Activated naive CD8-positive, alpha-beta T cell (primary cell): ENCODE results near the gene CARD6.
"Not testable (repeated sequence)": the region's sequence is repeated elsewhere in the genome, so short reads cannot be mapped to it uniquely, and the experiment has no call there.

Experiments used
- H3K27ac Mint-ChIP-seq: one replicate; pipeline ENCODE4 v1.8.0; 2021; ENCODE audit warnings: mixed read lengths
- H3K27me3 Mint-ChIP-seq: one replicate; pipeline ENCODE4 v1.8.0; 2021; ENCODE audit warnings: mixed read lengths
- H3K36me3 Mint-ChIP-seq: one replicate; pipeline ENCODE4 v1.8.0; 2021; ENCODE audit warnings: mixed read lengths
- H3K4me1 Mint-ChIP-seq: one replicate; pipeline ENCODE4 v1.8.0; 2021; ENCODE audit warnings: low read depth, mixed read lengths
- H3K4me3 Mint-ChIP-seq: one replicate; pipeline ENCODE4 v1.8.0; 2021; ENCODE audit warnings: mild to moderate bottlenecking, mixed read lengths
- H3K9me3 Mint-ChIP-seq: one replicate; pipeline ENCODE4 v1.8.0; 2021; ENCODE audit warnings: low read depth, mixed read lengths

Gene CARD6

DNA sequence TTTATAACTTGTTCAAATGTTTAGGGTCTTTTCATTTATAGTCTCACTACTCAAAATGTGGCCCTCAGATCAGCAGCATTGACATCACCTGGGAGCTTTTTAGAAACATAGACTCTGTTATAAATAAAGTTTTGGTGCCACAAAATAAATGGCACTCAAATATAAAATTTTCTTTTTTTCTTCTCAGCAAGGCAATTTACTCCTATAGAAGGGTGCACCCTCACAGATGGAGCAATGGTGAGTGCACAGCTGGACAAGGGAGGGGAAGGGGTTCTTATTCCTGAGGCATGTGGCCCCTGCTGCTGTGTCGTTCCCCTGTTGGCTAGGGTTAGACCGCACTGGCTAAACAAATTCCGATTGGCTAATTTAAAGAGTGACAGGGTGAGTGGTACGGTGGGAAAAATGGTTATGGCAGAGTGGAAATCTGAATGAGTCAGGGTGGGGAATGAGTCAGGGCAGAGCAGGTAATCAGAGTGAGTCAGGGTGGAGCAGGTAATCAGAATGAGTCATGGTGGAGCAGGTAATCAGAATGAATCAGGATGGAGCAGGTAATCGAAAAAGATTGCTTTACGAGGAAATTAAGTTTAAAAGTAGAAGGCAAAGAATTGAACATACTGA is 36.3 kb downstream of the CARD6 start:
- H3K4me1 Mint-ChIP-seq = no peaks in the 10 kb centered on the region
- no peak overlapping the region for H3K27ac Mint-ChIP-seq
- peaks cover 8% of the 10 kb centered on the region for H3K9me3 Mint-ChIP-seq
- H3K27me3 Mint-ChIP-seq = peaks cover 4% of the 10 kb centered on the region
- no peaks in the 10 kb centered on the region for H3K36me3 Mint-ChIP-seq
- no peak overlapping the region for H3K4me3 Mint-ChIP-seq

DNA sequence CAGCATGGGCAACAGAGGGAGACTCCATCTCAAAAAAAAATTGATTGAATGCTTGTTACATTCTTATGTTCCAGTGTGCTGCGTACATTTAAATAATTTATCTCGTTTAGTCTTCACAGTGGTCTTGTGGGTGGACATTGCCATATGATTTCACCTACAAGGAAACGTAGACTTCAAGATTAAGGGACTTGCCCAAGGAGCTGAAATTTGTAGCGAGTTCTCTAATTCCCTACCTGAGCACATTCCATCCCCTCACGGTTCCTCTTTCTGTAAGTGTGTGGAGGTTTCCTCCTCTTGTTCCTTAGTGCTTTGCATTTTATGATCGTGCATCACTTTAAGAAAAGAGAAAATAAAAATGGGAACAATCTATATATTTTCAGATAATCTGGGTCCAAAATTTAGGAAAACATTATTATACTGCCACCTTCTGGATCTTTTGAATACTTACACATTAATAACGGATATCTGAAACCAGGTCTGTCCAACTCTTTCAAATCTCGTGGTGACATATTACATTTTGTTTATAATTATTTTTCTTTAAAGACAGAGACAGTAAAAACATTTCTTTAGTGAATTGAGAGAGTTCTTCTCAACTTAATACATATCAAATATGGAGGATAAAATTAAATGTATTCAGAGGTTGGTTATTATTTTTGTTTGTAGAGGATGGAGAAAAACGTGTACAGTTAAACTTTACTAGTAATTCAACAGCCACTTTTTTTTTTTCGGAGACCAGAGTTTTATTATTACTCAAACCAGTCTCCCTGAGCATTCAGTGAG is 38.2 kb downstream of the CARD6 start:
- Mint-ChIP-seq H3K9me3 (peaks cover 8% of the 10 kb centered on the region), H3K27ac (no peak overlapping the region), H3K36me3 (no peaks in the 10 kb centered on the region), H3K4me1 (no peaks in the 10 kb centered on the region), H3K4me3 (no peak overlapping the region), H3K27me3 (peaks cover 2% of the 10 kb centered on the region)

DNA sequence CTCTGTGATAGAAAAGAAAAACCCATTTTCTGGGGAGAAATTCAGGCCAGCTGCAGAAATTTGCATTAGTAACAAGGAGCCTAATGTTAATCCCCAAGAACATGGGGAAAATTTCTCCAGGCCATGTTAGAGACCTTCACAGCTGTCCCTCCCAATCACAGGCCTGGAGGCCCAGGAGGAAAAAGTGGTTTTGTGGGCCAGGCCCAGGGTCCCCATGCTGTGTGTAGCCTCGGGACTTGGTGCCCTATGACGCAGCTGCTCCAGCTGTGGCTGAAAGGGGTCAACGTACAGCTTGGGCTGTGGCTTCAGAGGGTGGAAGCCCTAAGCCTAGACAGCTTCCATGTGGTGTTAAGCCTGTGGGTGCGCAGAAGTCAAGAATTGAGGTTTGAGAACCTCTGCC is 41.1 kb downstream of the CARD6 start:
- Mint-ChIP-seq H3K4me1 (no peaks in the 10 kb centered on the region), H3K27me3 (peaks cover 2% of the 10 kb centered on the region), H3K9me3 (peaks cover 4% of the 10 kb centered on the region), H3K36me3 (no peaks in the 10 kb centered on the region), H3K4me3 (no peak overlapping the region), H3K27ac (no peak overlapping the region)

DNA sequence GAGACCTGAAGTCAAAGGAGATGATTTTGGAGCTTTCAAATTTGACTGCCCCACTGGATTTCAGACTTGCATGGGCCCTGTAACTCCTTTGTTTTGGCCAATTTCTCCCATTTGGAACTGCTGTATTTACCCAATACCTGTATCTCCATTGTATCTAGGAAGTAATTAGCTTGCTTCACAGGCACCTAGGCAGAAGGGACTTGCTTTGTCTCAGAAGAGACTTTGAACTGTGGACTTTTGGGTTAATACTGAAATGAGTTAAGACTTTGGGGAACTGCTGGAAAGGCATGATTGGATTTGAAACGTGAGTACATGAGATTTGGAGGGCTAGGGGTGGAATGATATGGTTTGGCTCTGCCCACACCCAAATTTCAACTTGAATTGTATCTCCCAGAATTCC is 41.9 kb downstream of the CARD6 start:
- H3K27ac Mint-ChIP-seq, H3K9me3 Mint-ChIP-seq, H3K4me3 Mint-ChIP-seq, H3K4me1 Mint-ChIP-seq, H3K36me3 Mint-ChIP-seq, H3K27me3 Mint-ChIP-seq: not testable (repeated sequence)

DNA sequence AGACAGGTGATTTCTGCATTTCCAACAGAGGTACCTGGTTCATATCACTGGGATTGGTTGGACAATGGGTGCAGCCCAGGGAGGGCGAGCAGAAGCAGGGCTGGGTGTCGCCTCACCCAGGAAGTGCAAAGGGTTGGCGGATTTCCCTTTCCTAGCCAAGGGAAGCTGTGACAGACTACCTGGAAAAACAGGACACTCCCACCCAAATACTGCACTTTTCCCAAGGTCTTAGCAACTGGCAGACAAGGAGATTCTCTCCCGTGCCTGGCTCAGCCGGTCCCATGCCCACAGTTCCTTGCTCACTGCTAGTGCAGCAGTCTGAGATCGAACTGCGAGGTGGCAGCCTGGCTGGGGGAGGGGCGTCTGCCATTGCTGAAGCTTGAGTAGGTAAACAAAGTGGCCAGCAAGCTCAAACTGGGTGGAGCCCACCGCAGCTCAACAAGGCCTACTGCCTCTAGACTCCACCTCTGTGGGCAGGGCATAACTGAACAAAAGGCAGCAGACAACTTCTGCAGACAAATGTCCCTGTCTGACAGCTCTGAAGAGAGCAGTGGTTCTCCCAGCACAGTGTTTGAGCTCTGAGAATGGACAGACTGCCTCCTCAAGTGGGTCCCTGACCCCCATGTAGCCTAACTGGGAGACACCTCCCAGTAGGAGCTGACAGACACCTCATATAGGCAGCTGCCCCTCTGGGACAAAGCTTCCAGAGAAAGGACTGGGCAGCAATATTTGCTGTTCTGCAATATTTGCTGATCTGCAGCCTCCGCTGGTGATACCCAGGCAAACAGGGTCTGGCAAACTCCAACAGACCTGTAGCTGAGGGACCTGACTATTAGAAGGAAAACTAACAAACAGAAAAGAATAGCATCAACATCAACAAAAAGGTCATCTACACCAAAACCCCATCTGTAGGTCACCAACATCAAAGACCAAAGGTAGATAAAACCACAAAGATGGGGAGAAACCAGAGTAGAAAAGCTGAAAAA is 54.6 kb downstream of the CARD6 start:
- not testable (repeated sequence) for H3K27ac Mint-ChIP-seq, H3K4me3 Mint-ChIP-seq, H3K4me1 Mint-ChIP-seq, H3K27me3 Mint-ChIP-seq, H3K9me3 Mint-ChIP-seq, H3K36me3 Mint-ChIP-seq

DNA sequence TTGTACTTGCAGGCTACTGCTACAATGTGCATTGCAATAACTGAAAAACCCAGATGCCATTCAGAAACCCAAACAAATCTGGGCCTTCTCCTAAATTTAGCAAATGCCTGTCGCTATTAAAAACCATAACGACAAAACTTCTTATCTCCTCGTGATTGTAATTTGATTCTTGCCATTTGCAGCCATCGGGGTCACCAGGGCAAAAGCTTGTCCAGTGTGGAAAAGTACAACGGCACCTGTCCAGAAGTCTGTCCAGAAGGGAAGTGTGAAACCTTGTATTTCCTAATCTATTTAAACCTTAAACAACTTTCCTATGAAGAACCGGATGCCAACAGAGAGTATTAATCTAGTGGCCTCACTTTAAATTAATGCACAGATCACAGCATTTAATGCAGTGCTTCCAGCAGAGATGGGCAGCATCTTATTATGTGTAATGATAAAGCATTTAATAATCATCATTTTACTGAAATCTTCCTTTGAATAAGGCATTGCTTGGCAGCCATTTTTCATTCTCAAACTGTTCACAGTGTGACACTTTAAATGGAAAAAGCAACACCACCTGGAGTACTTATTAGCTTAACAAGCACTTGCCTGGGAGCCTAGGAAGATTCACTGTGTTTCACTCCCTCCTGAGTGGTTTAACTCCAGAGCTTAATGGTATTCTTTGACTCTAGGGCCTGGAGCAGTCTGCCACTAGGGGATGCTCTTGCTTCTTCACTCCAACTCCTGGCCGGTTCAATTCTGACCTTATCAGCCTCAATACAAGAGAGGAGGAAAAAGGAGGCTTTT is 63.2 kb downstream of the CARD6 start:
- Mint-ChIP-seq H3K4me1 (no peaks in the 10 kb centered on the region), H3K36me3 (no peaks in the 10 kb centered on the region), H3K4me3 (no peak overlapping the region), H3K27ac (no peak overlapping the region), H3K27me3 (peaks cover 8% of the 10 kb centered on the region), H3K9me3 (no peaks in the 10 kb centered on the region)

DNA sequence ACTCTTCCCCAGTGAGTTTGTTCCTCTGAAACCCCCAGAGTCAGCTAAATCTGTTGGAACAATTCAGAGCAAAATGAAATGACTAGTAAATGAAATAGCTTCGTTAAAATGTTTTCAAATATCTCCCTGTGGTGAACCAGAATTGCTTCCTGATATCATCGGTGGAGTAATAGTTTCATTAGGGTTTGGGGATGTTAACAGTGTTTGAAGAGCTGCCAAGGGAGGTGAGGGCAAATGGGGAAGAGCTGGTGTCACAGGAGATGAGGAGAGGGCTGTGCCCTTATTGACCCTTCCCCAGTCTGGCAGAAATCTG is 63.8 kb downstream of the CARD6 start:
- Mint-ChIP-seq H3K9me3 (no peaks in the 10 kb centered on the region), H3K4me3 (no peak overlapping the region), H3K36me3 (no peaks in the 10 kb centered on the region), H3K27ac (no peak overlapping the region), H3K27me3 (peaks cover 8% of the 10 kb centered on the region), H3K4me1 (no peaks in the 10 kb centered on the region)

DNA sequence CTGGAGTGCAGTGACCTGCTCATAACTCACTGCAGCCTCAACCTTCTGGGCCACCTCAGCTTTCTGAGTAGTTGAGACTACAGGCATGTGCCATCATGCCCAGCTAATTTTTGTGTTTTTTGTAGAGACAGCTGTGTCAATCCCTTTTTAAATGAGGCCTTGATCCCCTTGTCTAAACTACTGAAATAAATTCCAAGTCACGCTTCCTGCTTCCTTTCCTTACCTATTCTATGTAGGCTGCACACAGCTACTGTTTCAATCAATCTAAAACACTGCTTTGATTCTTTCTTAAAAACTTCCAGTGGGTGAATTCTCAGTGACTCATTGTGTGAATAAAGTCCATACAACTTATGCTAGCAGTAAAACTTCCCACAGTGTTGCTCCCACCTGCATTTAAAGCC is 65.2 kb downstream of the CARD6 start:
- no peaks in the 10 kb centered on the region for H3K36me3 Mint-ChIP-seq
- H3K9me3 Mint-ChIP-seq = no peaks in the 10 kb centered on the region
- peaks cover 9% of the 10 kb centered on the region for H3K27me3 Mint-ChIP-seq
- no peak overlapping the region for H3K27ac Mint-ChIP-seq
- no peaks in the 10 kb centered on the region for H3K4me1 Mint-ChIP-seq
- no peak overlapping the region for H3K4me3 Mint-ChIP-seq

DNA sequence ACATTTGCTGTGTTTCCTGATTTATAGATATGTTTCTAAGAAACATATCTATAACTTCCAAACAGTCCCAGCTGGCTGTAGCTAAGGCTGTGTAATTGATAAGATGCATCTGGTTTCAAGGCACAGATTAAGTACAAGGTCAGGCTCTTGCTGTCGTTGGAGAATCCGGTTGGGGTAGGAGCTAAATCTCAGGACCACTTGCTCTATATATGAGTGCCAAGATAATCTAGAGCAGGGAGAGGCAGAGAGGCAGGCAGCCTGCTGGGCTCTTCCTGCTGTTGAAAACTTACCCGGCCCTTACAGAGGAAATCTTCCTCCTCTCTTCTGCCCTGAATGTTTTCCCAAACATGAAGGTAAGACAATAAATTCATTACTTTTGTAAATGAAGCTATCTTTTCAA is 68.1 kb downstream of the CARD6 start, which contains the start of gene C7:
C7 (plus strand) TSS at position 234 of the 400 bp plus-strand sequence; CDS start at position 348, 114 bp downstream.
- Mint-ChIP-seq H3K4me3 (no peak within 1 kb of the TSS), H3K9me3 (no peaks in the 10 kb centered on the region), H3K36me3 (no peaks in the 10 kb centered on the region), H3K27ac (no peak within 1 kb of the TSS), H3K4me1 (no peaks in the 10 kb centered on the region), H3K27me3 (peaks cover 13% of the 10 kb centered on the region)

DNA sequence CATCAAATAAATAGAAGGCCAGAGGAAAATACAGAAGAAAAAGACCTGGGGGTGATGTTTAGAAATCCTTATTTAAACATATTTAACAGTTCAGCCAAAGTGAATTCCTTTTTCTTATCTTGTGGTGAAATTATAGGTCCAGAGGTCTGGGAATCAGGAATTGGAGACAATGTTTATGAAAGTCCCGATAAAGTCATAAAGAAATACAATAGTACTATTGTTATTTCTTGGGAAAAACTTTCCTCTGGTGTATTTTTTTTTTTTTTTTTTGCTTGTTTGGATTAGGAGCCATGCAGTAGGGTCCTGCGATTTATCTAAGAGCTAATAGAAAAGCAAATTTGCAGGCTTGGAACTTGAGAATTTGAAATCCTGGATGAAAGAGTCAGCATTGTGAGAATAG is 68.6 kb downstream of the CARD6 start:
- Mint-ChIP-seq H3K9me3 (no peaks in the 10 kb centered on the region), H3K27ac (no peak overlapping the region), H3K27me3 (peaks cover 16% of the 10 kb centered on the region), H3K4me1 (no peaks in the 10 kb centered on the region), H3K36me3 (no peaks in the 10 kb centered on the region), H3K4me3 (no peak overlapping the region)
